Gastrocnemius medialis (tissue), 4 donors: ENCODE measurements around the gene IFNG. TPM values are rescaled to one million over a fixed set of nuclear protein-coding genes. Genes with fewer than 3 reads are reported as not detected.
A peak's percentile ranks its signal among the peaks of the same experiment; 100 is the strongest.

Source experiments
- ATAC-seq, 2 donors: fragments of 150-250 bp; one replicate each; pipeline ENCODE4 v1.9.1; 2016
- DNase-seq, 2 donors: peaks; one replicate each; pipeline ENCODE4 v3.0.0-alpha.2; 2019
- H3K27ac ChIP-seq, 4 donors: fragments of 200-600 bp; sonication (generic); 1 replicate in 1 of 4; 2 replicates in 3 of 4; pipeline ENCODE4 v1.5.1; 2016 to 2018; ENCODE audit warnings: mild to moderate bottlenecking in 2 of 4, moderate library complexity in 1 of 4
- H3K27me3 ChIP-seq, 3 donors: fragments of 200-600 bp; sonication (generic) in 2 of 3; 1 replicate in 1 of 3; 2 replicates in 2 of 3; pipeline versions ENCODE4 v1.5.1 to v1.6.0; 2016 to 2019; ENCODE audit warnings: mild to moderate bottlenecking in 1 of 3, moderate library complexity in 1 of 3
- H3K36me3 ChIP-seq, 2 donors: fragments of 200-600 bp; sonication (generic) in 1 of 2; one replicate each; pipeline ENCODE4 v1.5.1; 2017 to 2018
- H3K4me1 ChIP-seq, 2 donors: fragments of 200-600 bp; sonication (generic) in 1 of 2; one replicate each; pipeline ENCODE4 v1.5.1; 2016 to 2017; ENCODE audit warnings: mild to moderate bottlenecking in 2 of 2
- H3K4me3 ChIP-seq, 4 donors: fragments of 200-600 bp; sonication (generic) in 3 of 4; 1 replicate in 1 of 4; 2 replicates in 3 of 4; pipeline ENCODE4 v1.5.1; 2016 to 2019; ENCODE audit warnings: mild to moderate bottlenecking in 2 of 4
- H3K9me3 ChIP-seq, 3 donors: fragments of 200-600 bp; sonication (generic) in 2 of 3; 1 replicate in 1 of 3; 2 replicates in 2 of 3; pipeline ENCODE4 v1.5.1; 2016 to 2019
- CTCF ChIP-seq, 5 experiments: fragments of 450-650 bp in 3 of 5; fragments of 200-600 bp in 2 of 5; sonication (generic) in 2 of 5; IDR thresholded peaks in 4 of 5; conservative IDR thresholded peaks in 1 of 5; 1 replicate in 4 of 5; 2 replicates in 1 of 5; pipeline ENCODE4 v1.5.1; 2016 to 2019; ENCODE audit warnings: antibody characterized with exemption in 5 of 5, mild to moderate bottlenecking in 3 of 5, moderate library complexity in 3 of 5
- POLR2A ChIP-seq, 2 donors: fragments of 450-650 bp; IDR thresholded peaks; one replicate each; pipeline ENCODE4 v1.6.1; 2017; ENCODE audit warnings: antibody characterized with exemption in 2 of 2, mild to moderate bottlenecking in 2 of 2, moderate library complexity in 2 of 2
- in situ Hi-C, 4 donors: fragments of 200-750 bp; cut with MboI; loops; one replicate each; pipeline versions ENCODE4 v1.15.0 to v1.8.0; 2017; ENCODE audit warnings: low sequenced_read_pairs in 4 of 4
- intact Hi-C: fragments of 100-400 bp; cut with DNase I; formaldehyde crosslinking; loops from one replicate; pipeline ENCODE4 v1.15.1; 2023; ENCODE audit warnings: low total_unique reads
- total RNA-seq, 4 donors: library from RNA; depleted of rRNA; stranded (reverse); fragments of >200 nt; gene quantifications; one replicate each; pipeline versions ENCODE4 v1.1.0 to v1.2.3, GENCODE V29; 2016

IFNG gene
- total RNA-seq, 4 donors from 2014 or later, result not detected

GRCh38 chr12:68170726-68171125 lies 11.2 kb upstream of the IFNG start:
- intact Hi-C loops, result no loop called here
- in situ Hi-C loops, result loop anchor here in 1 of 4 donors (25.0 kb wide), 1 partner anchor 108 kb away; no protein-coding TSS in a partner anchor
- no peaks in the 10 kb centered on the region for H3K36me3 ChIP-seq

GRCh38 chr12:68169213-68169889 lies 9.8 kb upstream of the IFNG start:
- TF ChIP-seq POLR2A (IDR thresholded peaks at IDR 0.05), result no peak
- no peak for TF ChIP-seq CTCF (IDR thresholded peaks at IDR 0.05 in 4 of 5, conservative IDR thresholded peaks at IDR 0.05 in 1 of 5)
- no peak overlapping the region for H3K27ac ChIP-seq

More at GRCh38 chr12:68170726-68171125, 11.2 kb upstream of the IFNG start:
- TF ChIP-seq CTCF (IDR thresholded peaks at IDR 0.05 in 4 of 5, conservative IDR thresholded peaks at IDR 0.05 in 1 of 5) (no peak), POLR2A (IDR thresholded peaks at IDR 0.05) (no peak)
- DNase-seq (no peak), ATAC-seq (no peak)
- Histone ChIP-seq H3K9me3 (no peaks in the 10 kb centered on the region), H3K27ac (no peak overlapping the region), H3K4me1 (peaks cover 0 to 7% of the 10 kb centered on the region in 2 donors), H3K4me3 (no peak overlapping the region), H3K27me3 (no peaks in the 10 kb centered on the region)

GRCh38 chr12:68166317-68166831 lies 6.8 kb upstream of the IFNG start:
- ATAC-seq, result peak; percentile 87 to 94
- no peak for DNase-seq
- Histone ChIP-seq H3K9me3 (no peaks in the 10 kb centered on the region), H3K27me3 (no peaks in the 10 kb centered on the region), H3K27ac (peak overlapping the region in 3 of 4 donors; percentile 41 to 49 (median 42)), H3K36me3 (no peaks in the 10 kb centered on the region), H3K4me3 (no peak overlapping the region), H3K4me1 (peaks cover 0 to 8% of the 10 kb centered on the region in 2 donors)
- TF ChIP-seq POLR2A (IDR thresholded peaks at IDR 0.05) (no peak), CTCF (IDR thresholded peaks at IDR 0.05 in 4 of 5, conservative IDR thresholded peaks at IDR 0.05 in 1 of 5) (no peak)
- intact Hi-C loops (no loop called here), in situ Hi-C loops (loop anchor here in 1 of 4 donors (25.0 kb wide), 1 partner anchor 104 kb away; no protein-coding TSS in a partner anchor)

More at GRCh38 chr12:68169213-68169889, 9.8 kb upstream of the IFNG start:
- H3K27me3 ChIP-seq, result no peaks in the 10 kb centered on the region
- in situ Hi-C loops, result loop anchor here in 1 of 4 donors (25.0 kb wide), 1 partner anchor 107 kb away; no protein-coding TSS in a partner anchor
- H3K36me3 ChIP-seq, result no peaks in the 10 kb centered on the region
- peaks cover 0 to 8% of the 10 kb centered on the region in 2 donors for H3K4me1 ChIP-seq
- intact Hi-C loops, result no loop called here
- ATAC-seq (no peak), DNase-seq (no peak)
- H3K9me3 ChIP-seq, result no peaks in the 10 kb centered on the region
- no peak overlapping the region for H3K4me3 ChIP-seq

GRCh38 chr12:68163560-68164081 lies 4.1 kb upstream of the IFNG start:
- H3K27ac ChIP-seq, result no peak overlapping the region
- no peaks in the 10 kb centered on the region for H3K9me3 ChIP-seq
- intact Hi-C loops (no loop called here), in situ Hi-C loops (loop anchor here in 1 of 4 donors (25.0 kb wide), 1 partner anchor 101 kb away; no protein-coding TSS in a partner anchor)
- no peaks in the 10 kb centered on the region for H3K36me3 ChIP-seq
- no peak for ATAC-seq
- TF ChIP-seq POLR2A (IDR thresholded peaks at IDR 0.05) (no peak), CTCF (IDR thresholded peaks at IDR 0.05 in 4 of 5, conservative IDR thresholded peaks at IDR 0.05 in 1 of 5) (no peak)
- H3K4me1 ChIP-seq, result peaks cover 0 to 8% of the 10 kb centered on the region in 2 donors
- H3K27me3 ChIP-seq, result no peaks in the 10 kb centered on the region
- no peak overlapping the region for H3K4me3 ChIP-seq
- DNase-seq, result no peak
